GM18517 (cell line): Measurements from ENCODE around the gene EXOC7.

Experiments
- ATAC-seq: cut with Tn5 transposase; IDR thresholded peaks from one replicate; pipeline ENCODE4 v1.9.1; 2021; ENCODE audit warnings: mild to moderate bottlenecking, moderate library complexity; ENCODE audit not compliant: unreplicated experiment

The EXOC7 gene

GRCh38 chr17:76138896-76139752 lies 35.5 kb upstream of the EXOC7 start:
- no peak for ATAC-seq

GRCh38 chr17:76138234-76138895 lies 34.8 kb upstream of the EXOC7 start:
- no peak for ATAC-seq

- no peak for ATAC-seq
These were observed 34.0 kb upstream of the EXOC7 start for GRCh38 chr17:76137351-76138233.

- no peak for ATAC-seq
These were observed 33.4 kb upstream of the EXOC7 start for GRCh38 chr17:76137001-76137350.

GRCh38 chr17:76136276-76137000 lies 32.9 kb upstream of the EXOC7 start:
- no peak for ATAC-seq

- ATAC-seq = no peak
These were observed 32.2 kb upstream of the EXOC7 start for GRCh38 chr17:76135810-76136188.

GRCh38 chr17:76134911-76135809 lies 31.6 kb upstream of the EXOC7 start:
- no peak for ATAC-seq

GRCh38 chr17:76132574-76133338 lies 29.2 kb upstream of the EXOC7 start:
- ATAC-seq = no peak

GRCh38 chr17:76131692-76132573 lies 28.3 kb upstream of the EXOC7 start:
- no peak for ATAC-seq

GRCh38 chr17:76131051-76131691 lies 27.6 kb upstream of the EXOC7 start:
- no peak for ATAC-seq

- no peak for ATAC-seq
These were observed 26.9 kb upstream of the EXOC7 start for GRCh38 chr17:76130473-76130872.

- no peak for ATAC-seq
These were observed 22.3 kb upstream of the EXOC7 start for GRCh38 chr17:76125922-76126321.

- no peak for ATAC-seq
These were observed 21.7 kb upstream of the EXOC7 start for GRCh38 chr17:76125391-76125675.

GRCh38 chr17:76124582-76125390 lies 21.2 kb upstream of the EXOC7 start:
- no peak for ATAC-seq

GRCh38 chr17:76123749-76124581 lies 20.4 kb upstream of the EXOC7 start:
- ATAC-seq = no peak

GRCh38 chr17:76123191-76123499 lies 19.6 kb upstream of the EXOC7 start:
- no peak for ATAC-seq
